Skeletal muscle cell (primary cell): ENCODE measurements around the gene CDC45.
A peak's percentile ranks its signal among the peaks of the same experiment; 100 is the strongest.
"Not testable (repeated sequence)": the region's sequence is repeated elsewhere in the genome, so short reads cannot be mapped to it uniquely, and the experiment has no call there.

Experiments used
- DNase-seq: peaks from one replicate; pipeline ENCODE4 v3.0.0-alpha.2; 2010; ENCODE audit warnings: low read depth
- H3K4me3 ChIP-seq: 2 replicates; pipeline ENCODE4 v1.5.1; 2011; ENCODE audit warnings: low read depth, mild to moderate bottlenecking, control low read depth, low read length, moderate library complexity

The CDC45 gene, protein sequence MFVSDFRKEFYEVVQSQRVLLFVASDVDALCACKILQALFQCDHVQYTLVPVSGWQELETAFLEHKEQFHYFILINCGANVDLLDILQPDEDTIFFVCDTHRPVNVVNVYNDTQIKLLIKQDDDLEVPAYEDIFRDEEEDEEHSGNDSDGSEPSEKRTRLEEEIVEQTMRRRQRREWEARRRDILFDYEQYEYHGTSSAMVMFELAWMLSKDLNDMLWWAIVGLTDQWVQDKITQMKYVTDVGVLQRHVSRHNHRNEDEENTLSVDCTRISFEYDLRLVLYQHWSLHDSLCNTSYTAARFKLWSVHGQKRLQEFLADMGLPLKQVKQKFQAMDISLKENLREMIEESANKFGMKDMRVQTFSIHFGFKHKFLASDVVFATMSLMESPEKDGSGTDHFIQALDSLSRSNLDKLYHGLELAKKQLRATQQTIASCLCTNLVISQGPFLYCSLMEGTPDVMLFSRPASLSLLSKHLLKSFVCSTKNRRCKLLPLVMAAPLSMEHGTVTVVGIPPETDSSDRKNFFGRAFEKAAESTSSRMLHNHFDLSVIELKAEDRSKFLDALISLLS

DNA sequence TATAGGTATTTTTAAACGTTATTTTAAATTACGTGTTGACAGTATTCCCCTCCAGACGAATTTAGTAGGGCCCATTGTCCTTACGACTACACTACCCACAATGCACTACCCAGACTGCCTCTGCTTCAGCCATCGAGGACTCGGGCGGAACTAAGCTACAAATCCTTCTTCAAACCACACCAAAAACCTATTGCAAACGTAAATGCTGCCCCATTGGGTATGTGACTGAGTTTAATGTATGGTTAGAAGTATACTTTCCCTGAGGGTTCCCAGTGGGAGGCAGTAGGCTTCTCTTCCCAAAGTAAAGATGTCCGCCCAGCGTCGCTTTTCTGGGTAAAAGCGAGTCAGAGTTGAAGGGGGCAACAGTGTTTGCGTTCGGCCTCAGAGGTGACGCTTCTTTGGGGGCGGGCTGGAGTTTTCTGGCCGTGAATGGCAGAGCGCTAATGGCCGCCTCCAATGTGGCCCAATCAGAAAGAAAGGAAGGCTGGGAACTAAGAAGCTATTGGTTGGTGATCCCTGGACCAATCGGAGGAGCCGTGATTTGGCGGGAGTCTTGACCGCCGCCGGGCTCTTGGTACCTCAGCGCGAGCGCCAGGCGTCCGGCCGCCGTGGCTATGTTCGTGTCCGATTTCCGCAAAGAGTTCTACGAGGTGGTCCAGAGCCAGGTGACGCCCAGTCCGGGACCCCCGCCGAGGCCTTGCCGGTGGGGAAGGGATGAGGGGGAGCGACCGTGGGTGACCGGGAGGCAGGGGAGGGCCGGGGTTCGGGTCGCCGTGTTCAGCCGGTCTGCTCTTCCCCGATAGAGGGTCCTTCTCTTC, at the start of gene CDC45:
TSS of gene CDC45 (plus strand) at position 566 of the 818 bp plus-strand sequence. CDS start at position 615, 49 bp downstream.
- peak within 1 kb of the TSS; percentile 87 for H3K4me3 ChIP-seq
- peak; percentile 95 for DNase-seq

DNA sequence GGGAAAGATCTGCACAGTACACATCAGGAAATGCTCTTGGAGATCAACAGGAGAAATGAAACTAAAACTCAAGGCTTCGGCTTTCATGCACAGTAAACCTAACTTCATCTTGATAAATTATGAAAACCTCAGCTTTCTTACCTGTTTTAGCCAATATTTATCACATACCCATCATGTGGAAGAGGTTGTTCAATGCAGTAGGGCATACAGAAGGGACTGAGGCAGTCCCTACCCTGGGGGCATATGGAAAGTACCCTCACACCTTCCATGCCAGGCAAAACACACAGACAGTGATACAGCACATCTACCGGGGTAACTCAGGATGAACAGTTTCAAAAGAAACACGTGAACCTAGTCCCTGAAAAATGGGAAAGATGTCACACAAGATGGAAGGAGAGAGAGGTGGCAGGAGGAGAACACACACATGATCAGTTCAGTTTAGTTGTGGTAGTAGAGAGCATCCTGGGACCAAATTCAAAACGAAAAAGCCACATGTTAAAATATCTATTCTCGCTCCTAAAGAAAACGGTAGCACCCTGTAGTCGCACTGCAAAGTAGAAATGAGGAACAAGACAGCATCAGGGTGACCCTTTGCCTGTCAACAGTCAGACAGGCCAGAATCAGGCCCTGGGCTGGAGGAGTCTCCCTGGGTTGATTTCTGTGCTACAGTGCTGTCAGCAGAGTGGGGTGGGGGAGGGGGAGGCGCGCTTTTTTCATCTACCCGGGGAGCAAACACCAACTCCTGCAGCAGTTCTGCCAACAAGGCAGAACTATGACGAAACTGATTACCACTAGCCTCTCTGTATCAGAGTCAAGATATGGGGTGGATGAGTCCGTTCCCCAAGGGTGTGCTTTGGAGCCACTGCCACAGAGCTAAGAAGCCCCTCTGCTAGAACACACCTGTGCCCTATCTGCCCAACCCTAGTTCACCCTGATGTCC, 49.5 kb upstream of the CDC45 start:
- DNase-seq = peak; percentile 54
- peak overlapping the region; percentile 89 for H3K4me3 ChIP-seq

GRCh38 chr22:19430890-19431541, 48.7 kb upstream of the CDC45 start:
- no peak for DNase-seq
- peak overlapping the region; percentile 89 for H3K4me3 ChIP-seq

DNA sequence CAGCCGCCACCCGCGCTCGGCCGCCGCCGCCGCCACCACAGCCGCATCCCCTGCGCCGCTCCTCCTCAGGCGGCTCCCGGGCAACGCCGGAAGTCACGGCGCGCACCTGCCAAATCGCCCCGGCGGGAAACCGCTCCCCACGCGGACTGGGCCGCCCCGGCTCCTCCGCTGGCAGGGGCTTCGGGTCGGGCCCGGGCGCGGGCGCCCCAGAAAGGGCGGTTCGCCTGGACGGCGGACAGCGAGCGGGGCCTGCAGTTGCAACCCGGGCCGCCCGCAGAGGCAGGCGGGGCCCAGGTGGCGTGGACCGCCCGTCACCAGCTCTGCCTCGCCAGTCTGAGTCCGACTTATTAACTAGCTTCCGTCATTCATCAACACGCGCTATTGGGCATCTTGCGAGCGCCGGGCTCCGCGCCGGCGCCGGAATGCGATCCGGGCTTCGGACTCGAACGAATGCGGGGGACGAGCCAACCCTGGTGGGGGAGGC, 48.0 kb upstream of the CDC45 start, which contains the start of gene HIRA:
TSS of gene HIRA (minus strand) at position 85 of the 484 bp plus-strand sequence. CDS start 257 bp downstream, outside the sequence.
- peak within 1 kb of the TSS; percentile 89 for H3K4me3 ChIP-seq
- DNase-seq = peak; percentile 19

- H3K4me3 ChIP-seq = peak within 1 kb of the TSS; percentile 89
- peak; percentile 88 for DNase-seq
Measured at GRCh38 chr22:19432133-19432851, 47.4 kb upstream of the CDC45 start, which contains the start of gene MRPL40. Gene MRPL40, plus strand, starts transcription at chr22:19432545. Its CDS starts 10 bp downstream, at chr22:19432555.

- no peak for DNase-seq
- no peak overlapping the region for H3K4me3 ChIP-seq
Measured at GRCh38 chr22:19434401-19434800, 45.3 kb upstream of the CDC45 start.

GRCh38 chr22:19434829-19435580, 44.7 kb upstream of the CDC45 start:
- H3K4me3 ChIP-seq = no peak overlapping the region
- no peak for DNase-seq

DNA sequence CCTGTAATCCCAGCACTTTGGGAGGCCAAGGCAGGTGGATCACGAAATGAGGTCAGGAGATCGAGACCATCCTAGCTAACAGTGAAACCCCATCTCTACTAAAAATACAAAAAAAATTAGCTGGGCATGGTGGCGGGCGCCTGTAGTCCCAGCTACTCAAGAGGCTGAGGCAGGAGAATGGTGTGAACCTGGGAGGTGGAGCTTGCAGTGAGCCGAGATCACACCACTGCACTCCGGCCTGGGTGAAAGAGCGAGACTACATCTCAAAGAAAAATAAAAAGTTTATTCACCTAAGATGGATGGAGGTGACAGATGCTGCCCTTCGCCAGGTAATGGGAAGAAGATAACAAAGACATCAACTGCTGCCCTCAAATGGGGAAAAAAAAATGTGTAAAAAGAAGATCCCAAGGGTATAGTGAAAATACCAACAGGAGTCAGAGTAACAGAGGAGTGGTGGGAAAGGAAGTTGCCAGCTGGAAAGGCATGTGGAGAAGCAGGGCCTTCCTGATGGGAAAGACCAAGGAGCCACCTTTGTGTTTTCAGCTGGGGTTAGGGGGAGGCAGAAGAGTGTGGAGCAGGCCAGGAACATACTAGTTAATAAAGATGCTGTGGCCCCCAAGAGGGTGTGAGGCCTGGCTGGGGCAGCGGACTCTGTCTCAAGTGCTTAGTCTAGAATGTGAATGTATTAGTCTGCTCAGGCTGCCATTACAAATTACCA, 43.1 kb upstream of the CDC45 start:
- H3K4me3 ChIP-seq = not testable (repeated sequence)

DNA sequence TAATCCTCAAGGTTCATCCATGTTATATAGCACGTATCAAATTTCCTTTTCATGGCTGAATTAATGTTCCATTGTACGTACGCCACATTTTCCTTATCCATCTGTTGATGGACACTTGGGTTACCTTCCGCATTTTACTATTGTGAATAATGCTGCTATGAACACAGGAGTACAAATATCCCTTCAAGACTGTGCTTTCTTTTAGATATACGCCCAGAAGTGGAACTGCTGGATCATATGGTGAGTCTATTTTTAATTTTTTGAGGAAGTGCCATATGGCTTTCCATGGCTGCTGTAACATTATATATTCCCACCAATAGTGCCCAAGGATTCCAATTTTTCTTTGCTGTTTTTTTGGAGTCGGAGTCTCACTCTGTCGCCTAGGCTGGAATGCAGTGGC, 41.4 kb upstream of the CDC45 start:
- no peak overlapping the region for H3K4me3 ChIP-seq
- DNase-seq = no peak

More for the DNA sequence above, 43.1 kb upstream of the CDC45 start:
- not testable (repeated sequence) for DNase-seq

GRCh38 chr22:19440411-19441195, 39.1 kb upstream of the CDC45 start:
- no peak overlapping the region for H3K4me3 ChIP-seq

DNA sequence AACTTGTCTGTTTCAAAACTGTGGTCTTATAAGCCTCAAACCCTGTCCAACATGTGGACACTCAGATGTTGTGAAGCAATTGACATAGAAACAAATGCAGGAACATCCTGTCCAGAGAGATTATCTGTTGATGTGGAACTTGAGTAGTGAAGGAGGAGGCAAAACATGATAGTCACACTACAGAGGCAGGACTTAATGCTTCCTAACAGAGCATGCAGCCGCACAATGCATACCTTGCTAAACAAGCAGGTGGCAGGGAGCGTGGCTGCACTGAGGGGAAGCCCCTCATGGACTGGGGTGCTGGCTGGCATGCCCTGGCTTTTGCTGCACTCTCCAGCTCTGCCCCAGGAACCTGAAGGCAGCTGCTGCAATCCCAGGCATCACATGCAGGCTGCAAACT, 37.6 kb upstream of the CDC45 start:
- DNase-seq = no peak
- no peak overlapping the region for H3K4me3 ChIP-seq

More at GRCh38 chr22:19440411-19441195, 39.1 kb upstream of the CDC45 start:
- no peak for DNase-seq

DNA sequence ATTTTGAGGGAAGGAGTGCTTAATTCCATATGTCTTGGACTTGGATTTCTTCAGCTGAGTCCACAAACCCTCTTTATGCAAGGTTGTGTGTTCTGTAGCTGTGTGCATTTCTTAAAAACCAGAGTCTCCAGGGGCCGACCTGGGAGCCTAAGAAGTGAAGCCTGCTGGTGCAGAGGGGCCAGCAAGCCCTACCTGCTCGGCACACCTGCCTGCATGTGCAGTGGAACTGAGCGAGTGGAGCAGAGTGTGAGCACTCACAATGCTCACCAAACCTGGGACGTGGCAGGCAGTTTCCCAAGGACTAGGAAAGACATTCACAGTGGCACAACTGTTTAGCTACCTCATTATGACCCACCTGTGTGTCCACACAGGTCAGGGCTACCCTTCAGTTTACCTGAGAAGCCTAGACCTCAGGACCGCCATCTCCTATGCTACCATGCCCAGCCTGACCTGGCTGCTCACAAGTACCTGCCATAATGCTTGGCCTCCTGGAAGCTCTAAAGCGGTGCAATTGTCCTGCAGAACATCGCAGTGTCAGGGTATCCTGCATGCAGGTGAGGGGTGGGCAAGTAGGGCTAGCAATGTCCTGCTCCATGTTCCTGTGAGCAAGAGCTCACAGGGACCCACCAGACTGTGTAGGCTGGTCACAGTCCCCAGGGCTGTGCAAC, 36.0 kb upstream of the CDC45 start:
- DNase-seq = no peak
- H3K4me3 ChIP-seq = no peak overlapping the region

DNA sequence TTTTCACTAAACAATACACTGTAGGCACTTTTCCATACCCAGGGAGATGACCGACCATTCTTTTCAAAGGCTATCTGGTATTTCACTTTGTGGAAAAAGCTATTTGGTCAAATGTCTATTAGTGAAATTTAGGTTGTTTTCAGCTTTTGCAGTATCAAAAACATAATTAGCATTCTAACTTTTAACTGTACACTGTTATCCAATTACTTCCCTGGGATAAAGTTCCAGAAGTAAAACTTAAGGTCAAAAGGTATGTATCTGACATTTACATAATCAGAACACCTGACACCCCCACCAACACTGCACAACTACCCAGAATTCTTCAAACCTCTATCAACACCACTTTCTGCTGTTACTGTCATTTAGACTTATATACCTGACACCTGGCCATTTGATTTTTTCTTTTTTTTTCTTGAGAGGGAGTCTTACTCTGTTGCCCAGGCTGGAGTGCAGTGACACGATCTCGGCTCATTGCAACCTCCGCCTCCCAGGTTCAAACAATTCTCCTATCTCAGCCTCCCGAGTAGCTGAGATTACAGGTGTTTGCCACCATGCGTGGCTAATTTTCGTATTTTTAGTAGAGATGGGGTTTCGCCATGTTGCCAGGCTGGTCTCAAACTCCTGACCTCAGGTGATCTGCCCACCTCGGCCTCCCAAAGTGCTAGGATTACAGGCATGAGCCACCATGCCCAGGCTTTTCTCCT, 34.3 kb upstream of the CDC45 start:
- DNase-seq, H3K4me3 ChIP-seq: not testable (repeated sequence)

DNA sequence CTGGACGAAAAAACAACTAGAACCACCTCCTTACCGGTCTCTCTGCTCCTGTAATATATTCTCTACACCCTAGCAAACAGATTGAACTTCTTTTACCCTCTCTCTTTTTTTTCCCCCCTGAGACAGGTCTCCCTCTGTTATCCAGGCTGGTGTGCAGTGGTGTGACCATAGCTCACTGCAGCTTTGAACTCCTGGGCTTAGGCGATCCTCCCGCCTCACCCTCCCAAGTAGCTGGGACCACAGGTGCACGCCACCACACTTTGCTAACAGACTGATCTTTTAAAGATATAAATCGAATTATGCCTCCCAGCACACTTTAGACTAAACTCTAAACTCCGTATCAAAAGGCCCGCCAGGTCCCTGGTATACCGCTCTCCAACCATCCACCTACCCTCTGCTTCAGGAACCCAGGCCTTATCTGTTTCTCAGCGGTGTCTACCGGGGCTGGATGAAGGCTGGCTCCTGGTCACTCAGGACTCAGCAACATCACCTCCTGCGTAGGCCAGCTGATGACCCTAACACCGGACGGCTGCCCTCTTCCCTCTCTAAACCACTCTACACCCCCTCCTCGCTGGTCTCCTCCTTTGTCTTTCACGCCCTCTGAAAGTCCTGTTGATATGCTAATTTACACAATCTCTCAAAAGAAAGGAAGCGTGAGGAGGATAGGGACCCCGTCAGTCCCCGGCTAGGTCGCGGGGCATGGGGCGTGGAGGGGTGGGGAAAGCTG, 33.0 kb upstream of the CDC45 start:
- H3K4me3 ChIP-seq = peak overlapping the region; percentile 73

More for the DNA sequence above, 33.0 kb upstream of the CDC45 start:
- DNase-seq = no peak
